Lower leg skin (tissue), 3 donors: ENCODE measurements around the gene PISD.

Source experiments
- CTCF ChIP-seq, 3 donors: fragments of 450-650 bp; IDR thresholded peaks; one replicate each; pipeline ENCODE4 v1.5.1; 2016; ENCODE audit warnings: antibody characterized with exemption in 3 of 3, mild to moderate bottlenecking in 3 of 3, moderate library complexity in 2 of 3
- POLR2A ChIP-seq, 2 donors: fragments of 450-650 bp; IDR thresholded peaks; one replicate each; pipeline ENCODE4 v1.6.1; 2016 to 2017; ENCODE audit warnings: antibody characterized with exemption in 2 of 2, mild to moderate bottlenecking in 1 of 2, moderate library complexity in 1 of 2

DNA sequence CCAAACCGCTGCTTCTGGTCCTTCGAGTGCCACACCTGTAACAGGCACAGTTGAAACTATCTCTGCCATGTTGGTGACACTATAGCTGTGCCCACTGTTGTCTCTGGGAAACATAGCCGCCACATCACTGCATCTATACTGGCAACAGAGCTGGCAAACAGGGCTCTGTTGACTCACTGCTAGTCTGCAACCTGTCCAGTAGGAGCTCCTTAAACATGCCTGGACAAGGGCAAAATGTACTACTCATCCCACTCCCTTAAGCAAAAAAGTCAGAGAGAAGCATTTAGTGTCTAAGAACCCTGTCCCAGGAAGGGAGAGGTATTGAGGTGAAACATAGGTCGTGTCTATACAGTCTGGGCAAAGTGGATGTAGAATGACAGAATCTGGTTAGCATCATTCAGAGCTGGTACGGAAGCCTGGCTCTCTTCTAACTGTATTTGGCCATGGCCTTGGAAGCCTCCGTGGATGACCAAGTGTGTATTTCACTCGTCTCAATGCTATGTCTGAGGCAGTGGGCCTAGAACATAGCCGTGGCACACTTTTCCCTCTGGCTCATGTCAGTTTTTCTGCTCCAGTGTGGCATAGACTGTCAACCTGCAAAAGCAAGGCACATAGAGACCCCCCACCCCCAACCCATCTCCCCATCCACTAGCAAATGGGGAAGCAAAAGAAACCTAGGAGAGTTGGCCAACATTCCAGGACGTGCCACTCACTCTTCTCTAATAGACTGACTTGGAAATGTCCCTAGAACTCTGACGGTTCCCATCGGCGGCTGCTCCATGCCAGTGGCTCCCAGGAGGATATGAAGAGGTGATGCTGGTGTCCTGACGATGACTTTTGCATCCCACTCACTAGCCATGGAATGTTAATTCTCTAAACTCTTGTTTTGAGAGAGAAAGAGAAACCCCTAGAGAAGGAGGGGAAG, 21.4 kb upstream of the PISD start:
- TF ChIP-seq CTCF (IDR thresholded peaks at IDR 0.05) (no peak), POLR2A (IDR thresholded peaks at IDR 0.05) (no peak)
